ENCODE data around the gene SDF4.

The SDF4 gene

DNA sequence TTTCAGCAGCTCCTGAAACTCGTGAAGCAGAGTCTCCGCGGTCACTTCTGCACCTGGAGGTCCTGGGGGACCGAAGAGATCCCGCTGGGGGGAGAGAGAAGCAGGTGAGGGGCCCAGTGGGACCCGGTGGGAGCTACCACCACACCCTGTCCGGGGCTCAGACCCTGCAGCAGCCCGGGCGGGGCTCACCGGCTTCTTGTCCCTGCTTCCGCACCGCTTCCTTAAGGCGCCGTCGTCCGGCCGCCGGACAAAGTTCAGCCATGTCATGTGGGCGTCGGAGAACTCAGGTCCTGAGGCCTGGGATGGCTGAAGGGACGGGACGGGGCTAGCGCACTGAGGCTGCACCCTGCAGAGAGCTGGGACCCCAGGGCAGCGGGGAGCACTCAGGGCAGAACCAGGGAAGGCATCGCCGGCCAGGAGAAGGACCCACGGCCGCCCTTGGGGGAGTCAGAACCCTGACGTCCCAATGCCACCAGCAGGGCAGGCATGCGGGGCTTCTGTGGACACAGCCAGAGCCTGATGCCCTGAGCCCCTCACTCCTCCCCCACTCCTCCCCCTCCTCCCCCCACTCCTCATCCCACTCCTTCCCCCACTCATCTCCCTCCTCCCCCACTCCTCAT, 12.5 kb upstream of the SDF4 start:
- TF ChIP-seq, protein P1, sequence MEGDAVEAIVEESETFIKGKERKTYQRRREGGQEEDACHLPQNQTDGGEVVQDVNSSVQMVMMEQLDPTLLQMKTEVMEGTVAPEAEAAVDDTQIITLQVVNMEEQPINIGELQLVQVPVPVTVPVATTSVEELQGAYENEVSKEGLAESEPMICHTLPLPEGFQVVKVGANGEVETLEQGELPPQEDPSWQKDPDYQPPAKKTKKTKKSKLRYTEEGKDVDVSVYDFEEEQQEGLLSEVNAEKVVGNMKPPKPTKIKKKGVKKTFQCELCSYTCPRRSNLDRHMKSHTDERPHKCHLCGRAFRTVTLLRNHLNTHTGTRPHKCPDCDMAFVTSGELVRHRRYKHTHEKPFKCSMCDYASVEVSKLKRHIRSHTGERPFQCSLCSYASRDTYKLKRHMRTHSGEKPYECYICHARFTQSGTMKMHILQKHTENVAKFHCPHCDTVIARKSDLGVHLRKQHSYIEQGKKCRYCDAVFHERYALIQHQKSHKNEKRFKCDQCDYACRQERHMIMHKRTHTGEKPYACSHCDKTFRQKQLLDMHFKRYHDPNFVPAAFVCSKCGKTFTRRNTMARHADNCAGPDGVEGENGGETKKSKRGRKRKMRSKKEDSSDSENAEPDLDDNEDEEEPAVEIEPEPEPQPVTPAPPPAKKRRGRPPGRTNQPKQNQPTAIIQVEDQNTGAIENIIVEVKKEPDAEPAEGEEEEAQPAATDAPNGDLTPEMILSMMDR (conservative IDR thresholded peaks at IDR 0.05): no peak
- H3K27ac ChIP-seq: no peak overlapping the region

DNA sequence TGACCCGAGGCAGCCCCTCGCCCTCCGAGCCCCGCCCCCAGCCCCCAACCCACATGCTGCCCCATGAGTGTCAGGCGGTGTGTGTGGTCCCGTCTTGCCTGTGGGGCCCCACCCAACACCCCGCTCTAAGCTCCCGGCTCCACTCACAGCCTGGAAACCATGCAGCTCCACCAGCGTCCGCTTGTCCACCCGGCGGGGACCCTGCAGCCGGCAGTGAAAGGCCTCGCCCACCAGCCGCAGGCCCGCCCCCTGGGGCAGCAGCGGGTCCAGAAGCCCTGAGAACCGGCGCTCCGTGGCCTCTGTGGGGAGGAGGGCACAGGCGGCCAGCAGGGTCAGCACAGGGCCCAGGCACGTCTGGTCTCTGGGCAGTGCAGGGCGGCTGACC, 12.0 kb upstream of the SDF4 start:
- TF ChIP-seq, protein P1 (conservative IDR thresholded peaks at IDR 0.05): no peak
- no peak overlapping the region for H3K27ac ChIP-seq

- TF ChIP-seq, protein P1 (conservative IDR thresholded peaks at IDR 0.05): no peak
- no peak overlapping the region for H3K27ac ChIP-seq
Measured at GRCh38 chr1:1243266-1243660, 11.5 kb upstream of the SDF4 start.

DNA sequence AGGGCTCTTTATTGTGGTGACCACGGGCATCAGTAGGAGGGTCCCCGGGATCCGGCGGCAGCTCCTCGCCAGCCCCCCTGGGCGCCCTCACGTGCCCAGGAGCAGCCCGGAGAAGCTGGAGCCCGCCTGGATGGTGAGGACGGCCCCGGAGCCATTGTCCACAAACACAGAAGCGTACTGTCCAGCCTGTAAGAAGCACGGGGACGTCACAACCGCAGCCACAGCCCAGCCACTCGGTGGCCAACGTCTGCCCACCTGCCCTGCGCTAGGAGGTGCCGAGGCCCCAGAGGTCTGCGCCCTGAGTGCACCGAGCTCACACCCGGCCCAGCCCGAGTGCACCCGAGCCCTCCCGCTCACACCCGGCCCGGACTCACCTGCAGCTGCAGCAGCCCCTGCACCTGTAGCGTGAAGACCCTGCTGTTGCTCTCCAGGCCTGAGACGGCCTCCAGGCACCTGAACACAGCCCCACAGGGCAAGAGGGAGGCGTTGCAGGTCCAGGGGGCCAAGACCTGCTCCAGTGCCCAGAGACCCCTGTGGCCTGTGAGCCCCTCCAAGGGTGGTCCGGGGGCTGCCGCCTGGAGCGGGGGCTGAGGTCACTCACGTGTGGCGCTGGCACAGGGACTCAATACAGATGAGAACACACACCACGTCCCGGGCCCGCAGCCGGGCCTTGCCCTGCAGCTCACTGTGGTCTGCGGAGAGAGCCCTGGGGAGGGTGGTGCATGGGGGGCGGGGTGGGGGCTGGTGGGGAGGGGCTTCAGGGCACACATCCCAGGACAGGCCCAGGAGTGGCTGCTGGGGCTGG, 10.9 kb upstream of the SDF4 start:
- H3K27ac ChIP-seq: no peak overlapping the region
- TF ChIP-seq, protein P1 (conservative IDR thresholded peaks at IDR 0.05): no peak

DNA sequence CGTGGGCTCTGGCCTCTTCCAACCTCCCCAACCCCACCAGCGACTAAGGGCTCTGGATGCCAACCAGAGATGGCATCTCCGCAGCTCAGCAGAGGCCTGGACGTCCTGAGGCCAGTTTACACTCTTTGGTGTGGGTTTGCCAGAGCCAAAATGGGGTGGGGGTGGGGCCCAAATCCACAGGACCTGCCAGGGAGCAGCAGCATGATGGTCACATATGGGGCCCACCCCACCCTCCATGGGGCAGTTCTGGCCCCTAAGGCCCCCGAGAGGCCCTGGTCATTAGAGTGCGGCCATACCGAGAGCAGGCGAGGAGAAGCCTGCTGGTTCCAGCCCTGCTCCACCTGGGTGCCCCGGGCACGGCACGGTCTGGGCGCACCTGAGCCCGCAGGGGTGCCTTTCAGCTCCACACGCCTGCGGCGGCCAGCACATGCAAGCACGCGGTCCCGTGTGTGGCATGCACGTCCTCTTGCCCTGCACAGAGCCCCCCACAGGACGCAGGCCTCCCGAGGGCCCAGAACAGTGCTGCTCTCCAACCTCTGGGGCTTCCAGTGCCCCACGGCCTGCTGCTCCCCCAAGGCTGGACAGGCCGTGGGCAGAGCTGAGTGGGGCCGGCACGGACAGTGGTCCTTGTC, 9.9 kb upstream of the SDF4 start:
- H3K27ac ChIP-seq: no peak overlapping the region
- TF ChIP-seq, protein P1 (conservative IDR thresholded peaks at IDR 0.05): no peak

GRCh38 chr1:1240822-1241587, 9.2 kb upstream of the SDF4 start:
- H3K27ac ChIP-seq: no peak overlapping the region
- TF ChIP-seq, protein P1 (conservative IDR thresholded peaks at IDR 0.05): no peak

DNA sequence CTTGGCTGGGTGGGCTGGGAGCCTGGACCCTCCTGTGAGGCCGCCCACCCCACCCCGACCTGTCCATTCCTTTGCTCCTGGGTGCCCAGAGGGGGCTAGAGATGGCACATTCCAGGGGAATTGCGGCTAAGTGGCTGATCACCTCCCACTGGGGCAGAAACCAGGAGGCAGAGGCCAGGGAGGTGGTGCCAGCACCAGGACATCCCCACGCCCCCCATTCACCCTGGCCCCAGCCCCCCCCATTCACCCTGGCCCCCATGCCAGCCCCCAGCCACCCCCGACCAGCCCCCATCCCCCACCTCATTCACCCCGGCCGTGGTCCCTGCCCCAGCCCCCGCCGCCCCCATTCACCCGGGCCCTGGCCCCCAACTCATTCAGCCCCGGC, 8.5 kb upstream of the SDF4 start:
- no peak overlapping the region for H3K27ac ChIP-seq
- TF ChIP-seq, protein P1 (conservative IDR thresholded peaks at IDR 0.05): no peak

Data from VCaP (cell line).